SU-DHL-6 (cell line): ENCODE data around the gene PKNOX2.

Experiments used
- EZH2phosphoT487 ChIP-seq: fragments of 200-600 bp; sonication (generic), shearing (Covaris generic); conservative IDR thresholded peaks from 2 replicates; pipeline ENCODE4 v1.6.1; 2018; ENCODE audit warnings: mild to moderate bottlenecking, antibody characterized with exemption, low read length, moderate library complexity, mixed read lengths
- TF ChIP-seq, protein P1 (sequence below): fragments of 200-600 bp; sonication (generic); IDR thresholded peaks from one replicate; pipeline ENCODE4 v1.5.1; 2017; ENCODE audit warnings: antibody characterized with exemption, mild to moderate bottlenecking, low read length, moderate library complexity; ENCODE audit not compliant: insufficient read depth, poor library complexity, severe bottlenecking

DNA sequence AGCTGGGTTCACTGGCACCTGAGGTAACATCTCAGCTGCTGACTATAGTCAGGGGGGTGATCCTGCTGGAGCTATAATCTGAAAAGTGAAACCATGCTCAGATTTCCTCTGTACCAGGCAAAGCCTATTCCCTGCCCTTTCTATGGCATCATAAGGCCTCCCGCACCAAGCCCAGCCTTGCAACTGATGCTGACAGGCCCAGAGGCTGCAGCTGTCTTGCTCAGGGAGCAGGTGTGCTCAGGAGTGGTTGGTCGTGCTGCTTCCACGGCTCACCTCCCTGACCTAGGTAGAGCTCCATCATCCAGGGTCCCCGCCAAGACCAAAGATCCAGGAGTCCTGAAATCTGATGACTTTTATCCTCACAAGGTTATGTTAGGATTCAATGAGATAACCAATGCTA is 209.8 kb downstream of the PKNOX2 start:
- TF ChIP-seq, protein P1, sequence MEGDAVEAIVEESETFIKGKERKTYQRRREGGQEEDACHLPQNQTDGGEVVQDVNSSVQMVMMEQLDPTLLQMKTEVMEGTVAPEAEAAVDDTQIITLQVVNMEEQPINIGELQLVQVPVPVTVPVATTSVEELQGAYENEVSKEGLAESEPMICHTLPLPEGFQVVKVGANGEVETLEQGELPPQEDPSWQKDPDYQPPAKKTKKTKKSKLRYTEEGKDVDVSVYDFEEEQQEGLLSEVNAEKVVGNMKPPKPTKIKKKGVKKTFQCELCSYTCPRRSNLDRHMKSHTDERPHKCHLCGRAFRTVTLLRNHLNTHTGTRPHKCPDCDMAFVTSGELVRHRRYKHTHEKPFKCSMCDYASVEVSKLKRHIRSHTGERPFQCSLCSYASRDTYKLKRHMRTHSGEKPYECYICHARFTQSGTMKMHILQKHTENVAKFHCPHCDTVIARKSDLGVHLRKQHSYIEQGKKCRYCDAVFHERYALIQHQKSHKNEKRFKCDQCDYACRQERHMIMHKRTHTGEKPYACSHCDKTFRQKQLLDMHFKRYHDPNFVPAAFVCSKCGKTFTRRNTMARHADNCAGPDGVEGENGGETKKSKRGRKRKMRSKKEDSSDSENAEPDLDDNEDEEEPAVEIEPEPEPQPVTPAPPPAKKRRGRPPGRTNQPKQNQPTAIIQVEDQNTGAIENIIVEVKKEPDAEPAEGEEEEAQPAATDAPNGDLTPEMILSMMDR = no peak
- no peak for TF ChIP-seq EZH2phosphoT487
